ENCODE results near the gene CRYM.
"Not testable (repeated sequence)": the region's sequence is repeated elsewhere in the genome, so short reads cannot be mapped to it uniquely, and the experiment has no call there.

The CRYM gene

GRCh38 chr16:21277927-21278706 lies at the start of gene CRYM:
TSS of gene CRYM (minus strand) at chr16:21278290. CDS start at chr16:21278251, 39 bp downstream.
- no peak for DNase-seq

DNA sequence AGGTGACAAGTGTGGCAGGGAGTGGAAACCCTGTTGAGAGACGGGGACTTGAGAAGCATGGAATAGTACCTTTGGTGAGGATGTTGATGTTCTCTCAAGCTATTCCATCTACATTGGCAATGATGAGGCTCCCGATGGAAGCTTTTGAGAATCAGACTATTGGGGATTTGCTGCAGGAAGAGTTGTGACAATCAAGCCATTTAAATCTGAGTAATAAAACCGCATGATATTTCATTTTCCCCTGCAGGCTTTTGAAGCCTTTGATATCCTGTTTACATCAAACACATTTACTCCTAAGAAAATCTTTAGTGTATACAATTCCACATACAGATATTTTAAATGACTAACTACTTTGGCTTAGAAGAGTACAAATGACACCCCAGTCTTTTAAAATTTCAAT lies 49.0 kb upstream of the CRYM start:
- no peak for DNase-seq

GRCh38 chr16:21326459-21326858 lies 48.4 kb upstream of the CRYM start:
- no peak for DNase-seq

DNA sequence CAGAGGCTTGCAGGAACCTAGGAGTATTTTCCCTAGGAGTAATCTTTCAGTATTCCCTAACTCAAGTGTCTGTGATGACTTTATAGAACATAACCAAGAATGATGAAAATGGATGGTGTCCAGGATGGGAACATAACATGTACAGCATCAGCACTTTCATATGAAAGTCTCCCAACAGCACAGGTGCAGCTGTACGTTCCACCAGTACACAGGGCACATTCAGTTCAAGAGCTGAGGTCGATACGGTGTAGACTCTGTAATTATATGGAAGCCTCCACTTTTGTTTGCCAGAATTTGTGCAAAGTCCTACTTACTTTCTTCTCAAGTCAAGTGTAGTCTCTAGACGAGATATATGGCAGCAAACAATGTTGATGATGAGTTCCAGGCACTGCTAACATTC lies 46.2 kb upstream of the CRYM start:
- DNase-seq: no peak

DNA sequence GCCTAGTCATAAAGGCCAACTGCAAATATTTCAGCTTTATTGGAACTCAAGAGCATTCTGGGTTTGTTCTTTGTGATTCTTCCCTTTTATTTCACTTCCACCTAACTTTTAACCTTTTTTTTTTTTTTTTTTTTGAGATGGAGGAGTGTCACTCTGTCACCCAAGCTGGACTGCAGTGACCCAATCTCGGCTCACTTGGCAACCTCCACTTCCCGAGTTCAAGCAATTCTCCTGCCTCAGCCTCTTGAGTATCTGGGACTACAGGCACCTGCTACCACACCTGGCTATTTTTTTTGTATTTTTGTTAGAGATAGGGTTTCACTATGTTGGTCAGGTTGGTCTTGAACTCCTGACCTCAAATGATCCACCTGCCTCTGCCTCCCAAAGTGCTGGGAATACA lies 44.2 kb upstream of the CRYM start:
- DNase-seq: not testable (repeated sequence)

DNA sequence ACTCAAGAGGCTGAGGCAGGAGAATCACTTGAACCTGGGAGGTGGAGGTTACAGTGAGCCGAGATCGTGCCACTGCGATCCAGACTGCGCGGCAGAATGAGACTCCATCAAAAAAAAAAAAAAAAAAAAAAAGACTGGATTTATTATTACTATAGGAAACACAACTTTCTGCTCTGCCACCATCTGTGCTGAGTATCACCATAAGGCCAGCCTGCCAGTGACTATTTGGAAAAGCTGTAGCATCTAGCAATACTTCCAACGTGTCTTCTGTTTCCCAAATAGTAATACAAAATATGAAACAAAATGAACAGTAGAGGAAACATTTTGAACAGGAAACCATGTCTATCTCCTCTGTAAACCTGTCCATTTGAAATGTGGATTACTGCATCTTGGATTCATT lies 43.6 kb upstream of the CRYM start:
- DNase-seq: no peak

DNA sequence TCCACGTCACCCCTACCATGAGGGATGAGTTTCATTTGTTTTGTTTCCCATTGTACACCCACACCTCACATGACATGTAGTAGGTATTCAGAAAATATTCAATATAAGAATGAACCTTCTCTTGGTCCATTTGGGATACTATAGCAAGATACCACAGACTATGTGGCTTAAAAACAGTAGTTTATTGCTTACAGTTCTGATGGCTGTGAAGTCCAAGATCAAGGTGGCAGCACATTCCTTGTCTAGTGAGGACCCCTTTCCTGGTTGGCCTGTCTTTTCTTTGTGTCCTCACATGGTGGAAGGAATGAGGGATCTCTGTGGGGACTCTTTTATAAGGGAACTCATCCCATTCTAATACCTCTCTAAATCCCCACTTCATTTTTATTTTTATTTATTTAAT lies 36.2 kb upstream of the CRYM start:
- DNase-seq: no peak

- not testable (repeated sequence) for DNase-seq
These were observed 34.8 kb upstream of the CRYM start for GRCh38 chr16:21312863-21313372.

- DNase-seq: not testable (repeated sequence)
These were observed 34.0 kb upstream of the CRYM start for GRCh38 chr16:21312046-21312445.

- not testable (repeated sequence) for DNase-seq
These were observed 28.6 kb upstream of the CRYM start for GRCh38 chr16:21306712-21307111.

DNA sequence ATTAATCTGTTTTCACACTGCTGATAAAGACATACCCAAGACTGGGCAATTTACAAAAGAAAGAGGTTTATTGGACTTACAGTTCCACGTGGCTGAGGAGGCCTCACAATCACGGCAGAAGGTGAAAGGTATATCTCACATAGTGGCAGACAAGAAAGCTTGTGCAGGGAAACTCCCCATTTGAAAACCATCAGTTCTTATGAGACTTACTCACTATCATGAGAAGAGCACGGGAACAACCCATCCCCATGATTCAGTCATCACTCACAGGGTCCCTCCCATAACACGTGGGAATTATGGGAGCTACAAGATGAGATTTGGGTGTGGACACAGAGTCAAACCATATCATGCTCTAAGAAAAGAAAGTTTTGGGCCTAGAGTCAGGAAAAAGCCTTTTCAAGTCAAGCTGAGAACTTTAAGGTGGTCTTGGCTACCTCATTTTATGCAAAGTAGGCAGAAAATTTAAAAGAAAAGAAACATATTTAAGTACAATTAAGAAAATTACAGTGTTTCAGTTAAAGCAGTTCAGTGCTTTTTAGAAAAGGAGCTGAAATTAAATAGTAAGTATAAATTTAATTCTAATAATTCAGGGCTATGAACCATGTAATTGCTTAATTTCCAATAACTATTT lies 24.9 kb upstream of the CRYM start:
- no peak for DNase-seq

DNA sequence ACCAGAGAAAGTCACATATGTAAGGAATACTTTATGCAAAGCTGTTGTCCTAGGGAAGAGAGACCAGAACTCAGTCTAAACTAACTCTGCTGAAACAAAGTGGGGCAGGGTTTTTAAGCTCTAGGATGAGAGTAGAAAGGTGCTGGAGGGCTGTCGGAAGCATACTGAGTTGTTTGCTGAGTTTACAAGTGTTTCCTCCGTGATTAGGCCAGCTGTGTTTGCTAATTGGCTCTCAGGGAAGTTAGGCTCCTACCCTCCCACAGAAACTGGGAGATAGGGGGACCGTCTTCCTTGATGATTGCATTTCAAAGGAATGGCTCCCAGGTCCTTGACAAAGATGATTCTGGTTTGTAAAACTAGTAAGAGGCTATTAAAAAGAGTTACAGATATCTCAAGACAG lies 24.4 kb upstream of the CRYM start:
- no peak for DNase-seq

GRCh38 chr16:21301895-21302291 lies 23.8 kb upstream of the CRYM start:
- DNase-seq: no peak

DNA sequence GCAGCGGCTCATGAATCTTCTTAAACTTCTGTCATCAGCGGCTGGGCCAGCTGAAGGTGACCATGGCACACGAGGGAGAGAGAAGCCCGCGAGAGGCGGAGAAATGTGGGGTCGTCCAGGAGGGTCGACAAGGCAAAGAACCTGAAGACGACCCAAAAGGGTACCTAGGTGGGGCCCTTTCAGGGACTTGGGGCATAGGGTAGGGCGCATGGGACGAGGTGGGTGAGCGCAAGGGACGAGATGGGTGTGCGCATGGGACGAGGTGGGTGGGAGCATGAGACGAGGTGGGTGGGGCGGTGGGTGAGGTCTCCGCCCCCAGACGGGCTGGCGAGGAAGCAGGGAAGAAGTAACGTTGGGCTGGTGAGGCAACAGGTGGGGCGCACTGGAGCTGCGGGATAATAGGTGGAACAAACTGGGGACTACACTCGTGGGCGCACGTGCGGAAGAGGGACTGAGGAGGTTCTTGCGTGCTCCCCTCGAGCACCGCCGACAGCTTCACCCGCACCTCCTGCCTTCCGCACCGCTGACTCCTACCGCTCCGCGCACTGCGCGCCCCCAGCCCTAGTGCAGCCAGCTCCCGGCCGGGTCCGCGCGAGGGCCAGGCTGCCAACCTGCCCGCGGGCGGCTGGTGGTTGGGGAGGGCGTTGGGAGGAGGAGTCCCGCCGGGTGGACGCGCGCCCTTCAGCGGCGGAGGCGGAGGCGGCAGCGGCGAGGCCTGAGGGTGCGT lies 23.2 kb upstream of the CRYM start:
- DNase-seq: peak; percentile 69 to 70

DNA sequence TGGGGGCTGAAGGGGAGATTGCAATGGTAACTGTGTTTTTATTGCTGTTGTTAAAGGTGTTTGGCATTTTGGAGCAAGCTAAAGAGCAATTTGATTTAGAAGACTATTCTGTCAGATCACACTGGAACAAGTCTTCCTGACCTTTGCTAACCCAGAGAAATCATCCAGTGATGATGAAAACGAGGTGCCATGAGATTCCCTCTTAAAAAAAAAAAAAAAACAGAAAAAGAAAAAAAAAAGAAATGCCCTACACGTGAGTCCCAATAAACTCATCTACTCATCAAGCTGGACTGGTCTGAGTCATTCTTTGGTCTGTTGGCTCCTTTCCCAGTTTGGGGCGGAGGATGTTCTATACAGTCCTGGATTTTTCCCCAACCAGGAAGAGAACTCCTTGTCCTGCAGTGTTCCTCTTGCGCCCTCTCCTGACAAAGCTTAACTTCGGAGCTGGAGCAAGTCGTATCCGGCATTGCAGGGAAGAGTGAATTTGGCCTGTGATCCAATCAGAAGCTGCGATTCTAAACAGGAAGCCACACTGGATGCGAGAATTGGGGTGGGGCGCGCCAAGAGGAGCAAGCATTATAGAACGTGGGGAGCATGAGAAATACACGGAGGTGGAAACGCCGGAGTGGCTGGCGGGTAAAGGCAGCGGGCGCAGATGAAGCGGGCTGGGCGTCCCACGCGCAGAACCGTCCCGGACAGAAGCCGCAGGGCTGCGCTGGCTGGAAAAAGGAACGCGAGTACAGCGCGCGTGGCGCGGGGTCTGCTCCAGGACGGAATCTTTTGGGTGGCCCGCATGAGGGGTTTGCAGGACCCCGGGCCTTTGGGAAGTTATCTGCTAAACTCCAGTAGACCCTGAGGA lies 22.4 kb upstream of the CRYM start:
- DNase-seq: peak; percentile 95

DNA sequence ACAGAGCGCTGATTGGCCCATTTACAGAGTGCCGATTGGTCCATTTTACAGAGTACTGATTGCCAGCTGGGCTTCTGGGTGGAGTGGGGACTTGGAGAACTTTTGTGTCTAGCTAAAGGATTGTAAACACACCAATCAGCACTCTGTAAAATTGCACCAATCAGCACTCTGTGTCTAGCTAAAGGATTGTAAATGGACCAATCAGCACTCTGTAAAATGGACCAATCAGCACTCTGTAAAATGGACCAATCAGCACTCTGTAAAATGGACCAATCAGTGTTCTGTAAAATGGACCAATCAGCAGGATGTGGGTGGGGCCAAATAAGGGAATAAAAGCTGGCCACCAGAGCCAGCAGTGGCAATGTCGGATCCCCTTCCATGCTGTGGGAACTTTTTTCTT lies 11.7 kb upstream of the CRYM start:
- not testable (repeated sequence) for DNase-seq

GRCh38 chr16:21285314-21285713 lies 7.2 kb upstream of the CRYM start:
- DNase-seq: no peak

DNA sequence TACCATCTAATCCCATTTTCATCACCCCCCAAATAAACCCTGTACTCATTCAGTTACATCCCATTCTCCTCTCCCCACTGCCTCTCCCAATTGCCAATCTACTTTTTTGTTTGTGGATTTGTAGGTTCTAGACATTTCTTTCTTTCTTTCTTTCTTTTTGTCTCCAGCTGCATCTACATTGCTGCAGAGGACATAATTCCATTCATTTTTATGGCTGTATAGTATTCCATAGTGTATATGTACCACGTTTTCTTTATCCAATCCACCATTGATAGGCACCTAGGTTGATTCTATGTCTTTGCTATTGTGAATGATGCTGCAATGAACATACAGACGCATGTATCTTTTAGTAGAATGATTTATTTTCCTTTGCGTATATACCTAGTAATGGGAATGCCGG lies 6.3 kb upstream of the CRYM start:
- no peak for DNase-seq

GRCh38 chr16:21283521-21284289 lies 5.6 kb upstream of the CRYM start:
- no peak for DNase-seq

GRCh38 chr16:21281698-21282389 lies 3.8 kb upstream of the CRYM start:
- DNase-seq: no peak

DNA sequence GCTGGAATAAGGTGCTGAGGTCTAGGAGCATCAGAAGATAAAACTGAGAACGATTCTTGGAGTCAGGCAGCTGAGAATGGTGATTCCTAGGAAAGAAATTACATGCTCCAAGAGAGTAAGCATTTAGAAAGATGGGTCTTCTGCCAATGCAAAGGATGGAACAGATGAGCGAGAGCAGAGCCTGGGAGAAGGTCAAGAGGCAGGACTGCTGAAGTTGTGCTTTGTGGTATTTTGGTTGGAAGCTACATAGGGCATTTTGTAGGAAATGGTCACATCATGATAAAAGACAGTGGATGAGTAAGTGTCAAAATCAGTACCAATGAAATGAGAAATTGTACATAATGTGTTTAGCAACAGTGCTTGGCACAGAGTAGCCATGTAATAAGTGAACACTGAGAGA lies 1.4 kb upstream of the CRYM start:
- DNase-seq: no peak
